HG02970 (cell line): Measurements from ENCODE around the gene MED25.

Experiments
- ATAC-seq: cut with Tn5 transposase; IDR thresholded peaks from one replicate; pipeline ENCODE4 v1.9.1; 2021; ENCODE audit warnings: mild to moderate bottlenecking, moderate library complexity, moderate number of reproducible peaks; ENCODE audit not compliant: unreplicated experiment, low FRiP score

MED25 gene

GRCh38 chr19:49855676-49856573, 37.8 kb downstream of the MED25 start:
- ATAC-seq: no peak

DNA sequence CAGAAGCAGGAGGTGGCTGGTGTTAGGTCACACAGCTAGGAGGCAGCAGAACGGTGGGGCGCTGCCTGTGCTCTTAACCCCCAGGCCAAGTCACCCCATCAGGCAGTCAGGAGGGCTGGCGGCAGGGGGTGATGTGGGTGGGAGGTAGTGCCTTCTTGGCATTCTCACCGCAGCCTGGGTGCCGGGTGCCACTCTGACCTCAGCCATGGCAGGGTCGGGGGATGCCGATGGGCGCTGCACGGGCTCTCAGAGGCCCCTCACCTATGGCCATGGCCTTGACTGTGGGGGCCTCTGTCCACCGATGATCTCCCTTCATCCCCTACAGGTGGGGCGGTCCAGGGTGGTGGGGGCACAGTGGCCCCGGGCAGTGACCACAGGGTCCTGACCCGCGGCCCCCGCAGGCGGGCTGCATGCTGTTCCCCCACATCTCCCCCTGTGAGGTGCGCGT, 38.5 kb downstream of the MED25 start:
- no peak for ATAC-seq

- ATAC-seq: no peak
Measured at GRCh38 chr19:49857061-49857837, 39.2 kb downstream of the MED25 start.

DNA sequence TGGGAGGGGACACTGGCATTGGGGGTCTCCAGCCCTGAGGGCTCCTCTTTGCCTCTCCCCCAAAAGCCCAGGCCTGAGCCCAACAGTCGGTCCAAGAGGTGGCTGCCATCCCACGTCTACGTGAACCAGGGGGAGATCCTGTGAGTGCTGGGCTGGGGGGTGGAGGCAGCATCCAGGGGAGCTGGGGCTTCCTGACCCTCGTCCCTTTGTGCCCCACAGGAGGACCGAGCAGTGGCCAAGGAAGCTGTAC, 39.7 kb downstream of the MED25 start:
- no peak for ATAC-seq

DNA sequence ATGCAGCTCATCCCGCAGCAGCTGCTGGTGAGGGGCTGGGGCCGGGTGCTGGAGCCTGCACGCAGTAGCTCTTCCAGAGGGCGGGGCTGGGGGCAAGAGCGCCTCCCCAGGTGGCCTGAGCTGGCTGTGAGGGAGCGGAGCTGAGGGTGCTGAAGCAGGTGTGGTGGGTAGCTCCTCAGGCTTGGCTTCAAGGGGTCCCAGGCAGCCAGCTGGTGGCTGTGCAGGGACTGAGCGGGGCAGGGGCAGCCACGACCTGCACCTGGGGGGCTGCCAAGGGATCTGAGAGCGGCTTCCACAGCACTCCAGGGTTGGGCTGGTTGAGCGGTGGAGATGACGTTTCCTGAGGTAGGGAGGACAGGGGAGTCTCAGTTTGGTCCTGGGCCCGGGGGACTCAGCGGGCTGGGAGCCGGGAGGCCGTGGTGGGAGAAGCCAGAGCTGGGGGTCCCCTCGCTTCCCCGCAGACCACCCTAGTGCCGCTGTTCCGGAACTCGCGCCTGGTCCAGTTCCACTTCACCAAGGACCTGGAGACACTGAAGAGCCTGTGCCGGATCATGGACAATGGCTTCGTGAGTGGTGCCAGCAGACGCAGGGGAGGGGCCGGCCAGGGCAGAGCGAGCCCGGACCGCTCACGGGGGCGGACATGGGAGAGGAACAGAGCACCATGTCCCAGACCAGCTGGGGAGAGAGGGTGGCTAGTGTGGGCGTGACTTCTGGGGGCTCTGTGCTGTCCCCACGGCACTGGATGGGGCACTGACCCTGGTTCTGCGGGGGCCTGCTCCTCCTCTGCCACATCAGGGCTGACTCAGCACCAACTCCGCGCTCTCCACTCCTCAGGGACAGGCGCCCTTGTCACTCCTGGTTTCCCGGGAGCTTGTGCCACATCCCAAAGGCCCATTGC, 40.2 kb downstream of the MED25 start:
- no peak for ATAC-seq

- ATAC-seq: no peak
Measured at GRCh38 chr19:49859682-49860335, 41.7 kb downstream of the MED25 start.

GRCh38 chr19:49860336-49861102, 42.4 kb downstream of the MED25 start:
- ATAC-seq: no peak

DNA sequence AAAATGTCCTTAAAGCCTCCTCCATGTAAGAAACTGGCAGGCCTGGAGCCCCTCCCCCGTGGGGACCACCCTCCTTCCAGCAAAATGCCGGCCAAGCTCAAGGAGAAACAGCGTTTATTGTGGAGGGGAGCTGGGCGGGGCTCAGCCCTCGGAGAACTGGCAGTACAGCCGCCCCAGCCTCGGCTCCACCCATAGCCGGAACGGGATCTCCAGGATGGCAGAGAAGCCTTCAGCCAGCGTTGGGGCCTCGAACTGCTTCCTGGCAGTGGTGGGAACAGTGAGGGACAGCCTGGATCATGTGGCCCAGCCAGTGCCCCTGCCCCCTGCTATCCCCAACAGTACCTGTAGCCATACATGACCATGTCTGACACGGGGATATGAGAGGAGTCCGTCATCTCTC, 43.0 kb downstream of the MED25 start:
- no peak for ATAC-seq

- no peak for ATAC-seq
Measured at GRCh38 chr19:49861541-49862378, 43.7 kb downstream of the MED25 start.

GRCh38 chr19:49862391-49863253, 44.5 kb downstream of the MED25 start:
- no peak for ATAC-seq

- no peak for ATAC-seq
Measured at GRCh38 chr19:49863254-49863934, 45.3 kb downstream of the MED25 start.

GRCh38 chr19:49863935-49864320, 45.8 kb downstream of the MED25 start:
- ATAC-seq: no peak

- ATAC-seq: no peak
Measured at GRCh38 chr19:49864890-49865289, 46.8 kb downstream of the MED25 start.

DNA sequence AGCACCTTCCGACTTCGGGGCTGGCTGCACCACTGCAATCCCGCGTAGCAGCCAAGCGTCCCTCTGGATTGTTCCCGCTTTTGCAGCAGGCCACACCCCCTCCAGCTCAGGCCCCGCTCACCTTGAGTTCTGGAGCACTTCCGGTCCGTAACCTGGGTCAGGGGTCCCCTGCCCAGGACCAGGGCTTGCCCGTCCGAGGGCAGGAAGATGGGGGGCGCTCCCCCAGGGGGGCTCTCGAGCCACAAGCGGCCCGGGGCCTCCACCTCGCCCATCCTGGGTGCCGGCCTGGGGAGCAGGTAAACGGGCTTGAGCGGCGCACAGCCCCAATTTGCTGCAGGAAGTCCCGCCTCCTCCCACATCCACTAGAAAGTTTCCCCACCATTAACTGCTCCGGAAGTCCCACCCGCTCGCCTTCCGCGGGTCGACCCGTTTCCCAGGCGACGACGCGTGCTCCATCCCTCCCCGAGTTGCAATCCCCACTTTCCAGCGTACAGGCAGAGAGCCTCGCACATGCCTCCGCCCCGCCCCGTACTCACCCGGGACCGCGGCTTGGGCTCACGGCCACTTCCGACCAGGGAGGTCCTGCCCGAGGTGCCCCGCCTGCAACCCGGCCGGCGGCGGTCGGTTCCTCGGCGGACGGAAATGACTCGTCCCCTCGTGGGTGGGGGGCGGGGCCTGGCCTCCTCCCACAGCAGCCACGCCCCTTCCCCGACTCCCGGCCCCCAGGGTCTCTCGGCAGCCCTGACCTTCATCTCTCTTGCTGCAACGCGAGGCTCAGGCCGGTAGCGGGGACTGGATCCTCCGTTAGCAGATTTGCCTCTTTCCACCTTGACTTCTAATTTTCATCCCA, 49.1 kb downstream of the MED25 start, which contains the start of gene PNKP:
TSS of gene PNKP (minus strand) at position 644 of the 850 bp plus-strand sequence. CDS start at position 272, 372 bp downstream.
- peak; percentile 37 for ATAC-seq

DNA sequence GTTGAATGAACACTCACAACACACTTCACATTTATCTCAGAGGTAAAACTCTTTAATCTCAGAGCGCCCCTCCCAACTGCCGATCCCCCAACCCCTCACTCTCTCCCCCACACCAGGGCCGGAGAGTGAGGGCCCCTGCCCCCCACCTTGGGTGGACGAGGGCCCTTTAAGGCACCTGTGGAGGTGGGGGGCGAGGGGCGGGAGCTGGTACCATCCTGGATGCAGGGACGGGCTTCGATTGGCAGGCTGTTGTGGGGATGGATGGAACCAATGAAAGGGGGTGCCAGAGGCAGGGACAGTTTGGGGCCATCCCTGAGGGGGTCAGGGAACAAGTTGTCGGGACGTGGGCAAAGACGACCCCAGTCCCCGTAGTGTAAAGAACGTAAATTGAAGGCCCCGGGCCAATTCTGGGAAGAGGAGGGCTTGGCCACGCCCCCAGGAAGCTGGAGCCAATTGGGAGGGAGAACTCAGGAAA, 51.0 kb downstream of the MED25 start:
- peak; percentile 7 for ATAC-seq
